ENCODE data around the gene IST1.

Gene IST1

GRCh38 chr16:71894921-71895678 lies at the start of gene IST1:
Gene IST1, plus strand, starts transcription at chr16:71895531. Its CDS starts 20,110 bp downstream, at chr16:71915641.
- TF ChIP-seq CTCF (IDR thresholded peaks at IDR 0.05), result no peak
- intact Hi-C loops (cut with DNase I; ENCODE audit: low total_unique reads), result loop anchor here (2.0 to 5.0 kb wide), 2 partner anchors 76 to 88 kb away; partner anchors contain the start of gene AP1G1
- no peaks in the 10 kb centered on the region for H3K27me3 ChIP-seq
- DNase-seq, result peak; percentile 98 to 99
- H3K27ac ChIP-seq, result peak within 1 kb of the TSS; percentile 94 to 97
- peaks cover 0 to 45% (median 22%) of the 10 kb centered on the region in 4 donors for H3K4me1 ChIP-seq
- peak within 1 kb of the TSS; percentile 79 to 83 for H3K4me3 ChIP-seq
- no peaks in the 10 kb centered on the region for H3K36me3 ChIP-seq
- H3K9me3 ChIP-seq, result no peaks in the 10 kb centered on the region

DNA sequence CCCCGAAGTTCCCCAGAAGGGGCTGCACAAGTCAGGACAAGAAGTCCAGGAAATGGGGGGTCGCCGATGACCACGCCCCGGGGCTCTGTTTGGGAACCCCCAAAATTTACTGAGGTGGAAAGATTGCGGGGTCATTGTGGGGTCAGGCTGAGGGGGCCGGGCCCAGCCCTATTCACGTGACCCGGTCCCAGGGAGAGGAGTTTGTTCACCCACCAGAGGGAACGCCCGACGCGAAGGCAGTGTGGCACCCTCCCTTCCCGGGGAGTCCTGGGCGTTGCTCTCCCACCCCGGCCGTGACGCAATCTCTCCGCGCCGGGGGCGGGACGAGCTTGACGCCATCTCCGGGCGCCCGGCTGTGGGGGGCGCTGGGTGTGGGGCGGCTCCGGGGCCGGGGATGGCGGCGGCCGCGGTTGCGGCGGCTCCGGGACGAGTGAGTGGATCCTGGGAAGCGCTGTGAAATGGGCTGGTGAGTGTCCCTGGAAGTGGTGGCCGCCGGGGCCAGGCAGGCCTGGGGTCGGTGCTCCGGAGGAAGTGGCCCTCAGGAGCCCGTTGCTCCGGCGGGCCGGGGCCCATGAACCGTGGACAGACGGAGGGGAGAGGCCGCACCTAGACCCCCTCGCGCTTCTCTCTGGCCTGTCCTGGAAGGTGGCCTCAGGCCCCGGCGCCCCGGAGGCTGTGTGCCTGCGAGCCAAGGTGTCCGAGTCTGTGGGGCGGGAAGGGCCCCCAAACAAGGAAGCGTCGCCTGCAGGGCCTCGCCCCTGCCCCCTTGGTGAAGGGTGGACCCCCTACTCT lies 49.5 kb upstream of the IST1 start, which contains the start of gene ATXN1L:
ATXN1L (plus strand) TSS at position 338 of the 792 bp plus-strand sequence. CDS start 3,765 bp downstream, outside the sequence.
- H3K4me1 ChIP-seq, result peaks cover 0 to 22% (median 13%) of the 10 kb centered on the region in 4 donors
- no peaks in the 10 kb centered on the region for H3K9me3 ChIP-seq
- peak within 1 kb of the TSS; percentile 81 to 99 for H3K4me3 ChIP-seq
- no peaks in the 10 kb centered on the region for H3K27me3 ChIP-seq
- intact Hi-C loops (cut with DNase I; ENCODE audit: low total_unique reads), result loop anchor here (5.0 kb wide), 1 partner anchor 34 kb away; no protein-coding TSS in a partner anchor
- DNase-seq, result peak; percentile 87 to 96
- peak in 1 of 2 experiments; percentile 35 for TF ChIP-seq CTCF (IDR thresholded peaks at IDR 0.05)
- peaks cover 22 to 28% (median 25%) of the 10 kb centered on the region in 3 donors for H3K36me3 ChIP-seq
- peak within 1 kb of the TSS; percentile 90 to 96 for H3K27ac ChIP-seq

DNA sequence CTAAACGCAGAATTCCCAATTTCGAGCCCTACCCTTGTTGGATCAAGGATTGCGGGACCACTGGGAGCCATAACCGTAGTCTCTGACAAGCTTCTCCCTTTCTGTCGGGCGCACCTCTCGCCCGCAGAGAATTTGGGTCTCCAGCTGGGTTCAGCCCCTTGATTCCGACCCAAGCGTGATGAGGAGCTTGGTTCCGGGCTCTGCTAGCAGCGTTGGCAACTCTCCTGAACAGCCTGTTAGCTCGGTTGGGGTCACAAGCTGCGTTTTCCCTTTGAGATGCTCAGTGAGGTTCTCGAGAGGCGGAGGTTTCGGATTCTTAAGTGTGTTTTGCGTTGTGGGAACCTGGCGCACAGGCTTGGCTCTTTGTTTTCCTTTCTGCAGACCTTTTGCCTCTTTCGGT lies 48.9 kb upstream of the IST1 start:
- Histone ChIP-seq H3K36me3 (peaks cover 28 to 33% (median 31%) of the 10 kb centered on the region in 3 donors), H3K4me1 (peaks cover 0 to 22% (median 13%) of the 10 kb centered on the region in 4 donors), H3K4me3 (peak overlapping the region; percentile 81 to 99), H3K9me3 (no peaks in the 10 kb centered on the region), H3K27ac (peak overlapping the region; percentile 90 to 96), H3K27me3 (no peaks in the 10 kb centered on the region)
- no peak for TF ChIP-seq CTCF (IDR thresholded peaks at IDR 0.05)
- no peak for DNase-seq
- intact Hi-C loops (cut with DNase I; ENCODE audit: low total_unique reads), result loop anchor here (5.0 kb wide), 1 partner anchor 34 kb away; no protein-coding TSS in a partner anchor

DNA sequence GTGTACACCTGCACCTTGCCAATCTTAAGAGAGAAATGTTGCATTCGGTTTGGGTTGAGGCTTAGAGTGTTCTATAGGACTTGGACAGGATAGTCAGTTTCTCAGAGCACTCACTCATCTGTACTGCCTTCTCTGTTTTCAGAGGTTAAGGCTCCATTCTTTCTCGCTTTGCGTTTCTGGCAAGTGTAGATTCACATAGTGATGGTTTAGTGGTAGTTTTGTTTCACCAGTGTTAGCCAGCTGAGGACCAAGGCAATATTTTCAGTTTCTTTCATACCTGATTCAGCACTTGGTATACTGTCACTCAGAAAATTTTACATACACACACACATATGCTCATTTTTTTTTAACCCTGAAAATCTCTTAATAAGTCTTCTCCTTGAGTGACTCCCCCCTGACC lies 48.2 kb upstream of the IST1 start:
- Histone ChIP-seq H3K27ac (peak overlapping the region in 1 of 2 donors; percentile 96), H3K4me3 (peak overlapping the region; percentile 81 to 99)
- intact Hi-C loops (cut with DNase I; ENCODE audit: low total_unique reads), result loop anchor here (5.0 kb wide), 1 partner anchor 35 kb away; no protein-coding TSS in a partner anchor

More for the DNA sequence above, 48.2 kb upstream of the IST1 start:
- Histone ChIP-seq H3K9me3 (no peaks in the 10 kb centered on the region), H3K4me1 (peaks cover 0 to 22% (median 13%) of the 10 kb centered on the region in 4 donors), H3K36me3 (peaks cover 34 to 40% (median 37%) of the 10 kb centered on the region in 3 donors), H3K27me3 (no peaks in the 10 kb centered on the region)
- TF ChIP-seq CTCF (IDR thresholded peaks at IDR 0.05), result no peak
- DNase-seq, result no peak

Measured in tibial artery (tissue), 4 donors.